Measurements from ENCODE around the gene SDCCAG8.

SDCCAG8 gene

GRCh38 chr1:243483071-243483771, 227.4 kb downstream of the SDCCAG8 start:
- peak in 1 of 3 experiments; percentile 7 for DNase-seq (ENCODE audit: low read depth in 3 of 3)

GRCh38 chr1:243483952-243484351, 228.1 kb downstream of the SDCCAG8 start:
- no peak for DNase-seq (ENCODE audit: low read depth in 3 of 3)

- no peak for DNase-seq (ENCODE audit: low read depth in 3 of 3)
These were observed 231.3 kb downstream of the SDCCAG8 start for GRCh38 chr1:243487036-243487648.

- no peak for DNase-seq (ENCODE audit: low read depth in 3 of 3)
These were observed 231.9 kb downstream of the SDCCAG8 start for GRCh38 chr1:243487649-243488227.

- no peak for DNase-seq (ENCODE audit: low read depth in 3 of 3)
These were observed 232.8 kb downstream of the SDCCAG8 start for GRCh38 chr1:243488459-243489157.

- no peak for DNase-seq (ENCODE audit: low read depth in 3 of 3)
These were observed 233.3 kb downstream of the SDCCAG8 start for GRCh38 chr1:243489158-243489527.

GRCh38 chr1:243489681-243490546, 234.1 kb downstream of the SDCCAG8 start:
- DNase-seq (ENCODE audit: low read depth in 3 of 3), result no peak

GRCh38 chr1:243490748-243491686, 235.2 kb downstream of the SDCCAG8 start:
- no peak for DNase-seq (ENCODE audit: low read depth in 3 of 3)

GRCh38 chr1:243493156-243494129, 237.6 kb downstream of the SDCCAG8 start:
- no peak for DNase-seq (ENCODE audit: low read depth in 3 of 3)

- DNase-seq (ENCODE audit: low read depth in 3 of 3), result no peak
These were observed 239.0 kb downstream of the SDCCAG8 start for GRCh38 chr1:243494741-243495431.

- DNase-seq (ENCODE audit: low read depth in 3 of 3), result no peak
These were observed 239.8 kb downstream of the SDCCAG8 start for GRCh38 chr1:243495442-243496186.

- no peak for DNase-seq (ENCODE audit: low read depth in 3 of 3)
These were observed 240.4 kb downstream of the SDCCAG8 start for GRCh38 chr1:243496187-243496646.

GRCh38 chr1:243496806-243497205, 241.0 kb downstream of the SDCCAG8 start:
- DNase-seq (ENCODE audit: low read depth in 3 of 3), result no peak

GRCh38 chr1:243497939-243498681, 242.3 kb downstream of the SDCCAG8 start:
- DNase-seq (ENCODE audit: low read depth in 3 of 3), result no peak

- no peak for DNase-seq (ENCODE audit: low read depth in 3 of 3)
These were observed 243.4 kb downstream of the SDCCAG8 start for GRCh38 chr1:243499248-243499647.

- DNase-seq (ENCODE audit: low read depth in 3 of 3), result no peak
These were observed 243.9 kb downstream of the SDCCAG8 start for GRCh38 chr1:243499711-243500110.

GRCh38 chr1:243500512-243500911, 244.7 kb downstream of the SDCCAG8 start:
- DNase-seq (ENCODE audit: low read depth in 3 of 3), result no peak

Data from stimulated activated CD4-positive, alpha-beta T cell treated with anti-CD3 and anti-CD28 coated beads, TNF-alpha, amount 100 ng/mL, for 24 hours (primary cell).